NCI-H2029 (cell line): Measurements from ENCODE around the gene RAB20.
"Not testable (repeated sequence)": the region's sequence is repeated elsewhere in the genome, so short reads cannot be mapped to it uniquely, and the experiment has no call there.

Experiments used
- DNase-seq: peaks from one replicate; lab custom pipeline; 2025; lab: John Stamatoyannopoulos, UW

The RAB20 gene

DNA sequence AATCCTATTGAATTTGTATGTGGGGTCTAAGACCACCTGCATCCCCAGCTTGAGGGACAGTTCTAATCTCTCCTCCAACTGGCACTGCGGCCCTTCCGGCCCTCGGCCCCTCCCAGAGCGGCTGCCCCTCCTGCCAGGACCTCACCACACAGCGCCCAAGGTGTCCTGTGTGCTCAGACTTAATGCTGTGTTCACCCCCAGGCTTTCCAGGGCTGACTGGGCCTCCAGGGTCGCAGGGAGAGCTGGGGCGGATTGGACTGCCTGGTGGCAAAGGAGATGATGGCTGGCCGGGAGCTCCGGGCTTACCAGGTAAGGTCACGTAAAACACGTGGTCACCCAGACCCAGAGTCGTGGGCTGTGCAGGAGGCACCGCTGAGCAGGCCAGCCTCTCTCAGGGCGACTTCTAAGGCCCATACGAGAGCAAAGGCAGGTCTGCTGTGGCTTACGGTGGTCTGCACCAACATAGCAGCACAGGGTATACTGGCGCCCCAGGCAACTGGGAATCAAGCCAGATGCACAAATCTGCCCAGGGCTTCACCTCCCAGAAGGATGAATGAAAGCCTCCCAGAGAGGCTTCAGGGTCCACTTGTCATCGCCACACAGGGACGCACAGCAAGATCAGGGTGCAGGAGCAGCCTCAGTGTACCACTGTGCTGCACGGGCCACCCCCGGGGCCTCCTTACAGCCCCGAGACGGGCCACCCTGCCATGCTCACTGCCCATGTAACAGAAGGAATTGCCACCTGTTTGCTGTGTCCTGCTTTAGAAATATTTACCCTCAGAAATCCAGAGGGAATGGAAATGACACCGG lies 69.4 kb downstream of the RAB20 start:
- no peak for DNase-seq

DNA sequence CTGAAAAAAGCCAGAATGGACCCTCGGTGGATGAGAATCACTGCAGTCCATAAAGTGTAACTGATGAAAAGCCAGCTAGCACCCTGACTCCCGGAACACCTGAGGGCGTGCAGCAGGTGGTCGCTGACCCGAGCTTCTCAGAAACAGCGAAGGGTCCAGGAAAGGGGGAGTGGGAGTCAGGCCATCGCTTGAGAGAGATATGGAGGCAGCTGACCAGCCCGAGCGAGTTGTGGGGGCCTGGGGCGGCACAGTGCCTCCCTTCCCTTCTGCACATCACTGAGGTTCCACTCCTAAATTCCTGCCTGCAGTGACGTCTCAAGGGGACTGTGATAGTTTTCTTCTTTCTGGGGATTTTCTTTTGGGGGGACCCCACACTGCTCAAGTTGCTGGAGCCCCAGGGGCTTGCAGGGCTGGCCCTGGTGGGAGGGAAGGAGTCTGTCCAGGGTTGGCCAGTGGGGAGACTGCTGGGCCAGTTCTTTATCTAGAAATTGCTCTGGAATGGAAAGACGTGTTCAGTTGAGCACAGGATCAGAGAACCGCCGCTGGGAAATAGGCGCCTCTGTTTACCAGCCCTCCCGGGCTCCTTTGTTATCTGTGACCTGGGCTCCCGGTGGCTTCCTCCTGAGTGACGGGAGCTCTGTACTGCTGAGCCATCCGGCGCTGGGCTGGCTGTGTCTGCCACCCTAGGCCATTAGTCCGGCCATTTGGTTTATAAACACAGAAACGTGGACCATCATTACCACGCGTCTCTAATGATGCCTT lies 71.3 kb downstream of the RAB20 start:
- DNase-seq, result no peak

DNA sequence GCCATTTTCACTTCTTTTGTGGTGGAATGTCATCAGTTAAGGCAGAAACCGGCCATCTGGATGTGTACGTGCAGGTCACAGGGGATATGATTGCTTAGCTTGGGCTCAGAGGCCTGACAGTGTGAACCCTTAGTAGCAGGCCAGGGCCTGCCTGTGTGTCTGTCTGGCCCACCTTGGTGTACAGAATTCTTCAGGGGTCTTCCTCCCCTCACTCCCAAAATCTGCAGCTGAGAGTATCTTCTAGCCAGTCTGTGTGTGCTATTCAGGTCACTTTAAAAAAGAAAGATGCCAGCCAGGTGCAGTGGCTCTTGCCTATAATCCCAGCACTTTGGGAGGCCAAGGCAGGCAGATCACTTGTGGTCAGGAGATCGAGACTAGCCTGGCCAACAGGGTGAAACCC lies 74.6 kb downstream of the RAB20 start:
- not testable (repeated sequence) for DNase-seq

- no peak for DNase-seq
Measured at GRCh38 chr13:110486061-110486715, 75.3 kb downstream of the RAB20 start.

DNA sequence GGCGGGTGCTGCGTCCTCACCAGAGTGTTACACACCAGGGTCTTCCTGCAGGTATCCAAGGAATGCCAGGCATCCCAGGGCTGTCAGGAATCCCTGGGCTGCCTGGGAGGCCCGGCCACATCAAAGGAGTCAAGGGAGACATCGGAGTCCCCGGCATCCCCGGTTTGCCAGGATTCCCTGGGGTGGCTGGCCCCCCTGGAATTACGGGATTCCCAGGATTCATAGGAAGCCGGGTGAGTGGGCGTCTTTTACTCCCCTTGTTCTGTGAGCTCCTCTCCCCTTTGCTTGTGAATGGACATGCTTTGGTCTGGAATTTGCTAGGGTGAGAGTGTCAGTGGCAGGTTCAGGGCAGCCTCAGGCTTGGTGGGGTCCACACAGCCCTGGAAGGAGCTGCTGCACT lies 75.9 kb downstream of the RAB20 start:
- DNase-seq, result no peak

GRCh38 chr13:110484290-110485048 lies 77.1 kb downstream of the RAB20 start:
- no peak for DNase-seq

DNA sequence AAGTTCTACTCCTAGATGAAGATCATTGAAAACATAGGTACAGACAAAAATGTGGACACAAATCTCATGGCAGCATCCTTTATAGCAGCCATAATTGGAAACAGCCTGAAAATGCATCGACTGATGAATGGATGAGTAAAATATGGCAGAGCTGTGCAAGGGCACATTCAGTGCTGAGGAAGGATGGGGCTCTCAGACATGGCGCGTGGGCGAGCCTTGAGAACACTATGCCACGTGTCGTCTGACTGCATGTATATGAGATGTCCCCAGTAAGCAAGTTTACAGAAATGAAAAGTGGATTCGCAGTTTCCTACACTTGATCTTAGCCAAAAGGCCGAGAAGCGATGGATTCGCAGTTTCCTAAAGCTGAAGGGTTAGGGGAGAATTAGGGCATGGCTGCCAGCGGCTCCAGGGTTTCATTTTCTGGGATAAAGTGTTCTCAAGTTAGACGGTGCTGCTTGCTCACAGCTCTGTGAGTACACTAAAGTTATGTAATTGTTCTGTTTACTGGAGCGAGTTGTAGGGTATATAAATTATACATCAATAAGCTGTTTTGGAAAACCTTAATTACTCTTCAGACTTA lies 78.0 kb downstream of the RAB20 start:
- DNase-seq, result no peak

DNA sequence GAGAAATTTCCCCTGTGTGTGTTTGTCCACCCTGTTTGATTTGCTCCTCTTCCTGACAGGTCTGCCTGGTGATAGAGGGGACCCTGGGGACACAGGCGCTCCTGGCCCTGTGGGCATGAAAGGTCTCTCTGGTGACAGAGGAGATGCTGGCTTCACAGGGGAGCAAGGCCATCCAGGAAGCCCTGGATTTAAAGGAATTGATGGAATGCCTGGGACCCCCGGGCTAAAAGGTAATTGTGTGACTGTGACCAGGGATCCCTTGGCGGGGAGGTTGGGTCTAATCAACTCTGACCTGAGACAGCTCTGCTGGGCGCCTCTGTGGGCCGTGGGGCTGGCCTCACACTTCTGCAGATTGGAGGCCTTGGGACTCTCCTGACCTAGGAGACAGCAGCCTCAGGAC lies 81.4 kb downstream of the RAB20 start:
- no peak for DNase-seq

DNA sequence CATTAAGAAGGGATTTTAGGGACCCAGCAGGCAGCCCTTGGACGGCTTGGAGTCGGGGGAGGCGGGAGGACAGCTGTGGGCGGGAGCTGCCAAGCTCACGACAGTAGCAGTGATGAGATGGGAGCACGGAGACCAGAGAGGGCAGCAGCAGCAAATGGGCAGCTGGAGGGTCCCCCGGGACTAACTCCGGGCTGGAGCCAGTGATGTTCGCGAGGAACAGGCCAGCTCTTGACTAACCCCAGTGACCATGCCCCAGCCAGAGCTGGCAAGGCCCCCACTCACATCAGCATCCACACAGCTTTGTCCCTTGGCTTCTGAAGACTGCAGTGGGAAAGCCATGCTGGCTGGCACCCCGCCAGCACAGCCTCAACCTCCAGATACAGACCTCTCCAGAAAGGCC lies 81.9 kb downstream of the RAB20 start:
- DNase-seq, result no peak

- DNase-seq, result no peak
Measured at GRCh38 chr13:110479215-110479545, 82.3 kb downstream of the RAB20 start.

DNA sequence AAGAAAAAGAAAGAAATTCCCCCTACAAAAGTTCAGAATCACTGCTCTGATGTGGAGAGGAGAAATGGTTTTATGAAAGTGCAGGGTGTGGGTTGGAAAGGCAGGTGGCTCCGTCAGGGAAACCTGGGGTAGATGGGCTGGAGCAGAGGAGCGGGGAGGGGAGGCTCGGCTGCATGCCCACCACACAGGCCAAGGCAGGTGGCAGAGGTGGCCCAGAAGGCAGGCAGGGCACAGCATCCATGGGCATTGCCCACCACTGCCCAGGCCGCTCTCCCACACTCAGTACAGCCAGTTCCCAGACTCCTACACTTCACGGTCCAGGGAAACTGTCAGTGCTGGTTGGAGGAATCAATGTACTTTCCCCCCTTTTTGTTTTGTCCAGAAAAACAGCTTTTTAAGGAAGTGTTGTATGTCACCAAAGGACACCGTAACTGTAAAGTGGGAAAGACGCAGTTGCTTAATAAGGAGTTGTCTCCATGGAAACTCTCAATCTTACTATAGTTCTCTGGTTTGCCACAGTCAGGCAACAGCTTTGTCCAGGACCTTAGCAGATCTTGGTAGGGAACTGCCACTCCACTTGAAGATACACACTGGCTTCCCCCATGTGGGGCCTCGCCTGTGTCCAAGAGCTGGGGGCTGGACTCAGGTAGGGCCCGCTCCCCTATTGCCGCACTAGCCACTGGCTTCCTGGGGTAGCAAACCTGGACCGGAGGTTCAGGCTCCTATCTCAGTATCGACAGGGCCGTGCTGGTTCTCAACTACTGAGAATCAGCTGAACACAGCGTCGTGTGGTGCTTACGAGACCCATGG lies 82.9 kb downstream of the RAB20 start:
- no peak for DNase-seq

DNA sequence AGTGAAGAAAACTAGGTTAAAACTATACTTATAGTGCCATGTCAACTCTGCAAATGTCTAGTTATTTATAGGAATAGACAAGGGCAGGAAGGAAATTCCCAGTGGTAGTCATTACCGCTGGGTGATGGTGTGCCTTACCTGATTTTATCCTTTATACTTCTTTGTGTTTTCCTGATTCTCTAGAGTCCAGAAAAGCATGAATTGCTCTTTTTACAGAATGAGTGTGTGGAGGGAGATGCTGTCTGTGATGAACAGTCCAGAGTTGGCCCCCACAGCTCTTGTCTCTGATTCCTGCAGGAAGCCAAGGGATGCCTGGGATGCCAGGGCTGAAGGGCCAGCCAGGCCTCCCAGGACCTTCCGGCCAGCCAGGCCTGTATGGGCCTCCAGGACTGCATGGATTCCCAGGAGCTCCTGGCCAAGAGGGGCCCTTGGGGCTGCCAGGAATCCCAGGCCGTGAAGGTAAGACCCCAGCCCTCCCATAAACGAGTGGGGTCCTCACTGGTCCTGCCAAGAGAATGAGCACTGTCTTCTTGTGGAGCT lies 83.7 kb downstream of the RAB20 start:
- no peak for DNase-seq

GRCh38 chr13:110476220-110476617 lies 85.3 kb downstream of the RAB20 start:
- no peak for DNase-seq

DNA sequence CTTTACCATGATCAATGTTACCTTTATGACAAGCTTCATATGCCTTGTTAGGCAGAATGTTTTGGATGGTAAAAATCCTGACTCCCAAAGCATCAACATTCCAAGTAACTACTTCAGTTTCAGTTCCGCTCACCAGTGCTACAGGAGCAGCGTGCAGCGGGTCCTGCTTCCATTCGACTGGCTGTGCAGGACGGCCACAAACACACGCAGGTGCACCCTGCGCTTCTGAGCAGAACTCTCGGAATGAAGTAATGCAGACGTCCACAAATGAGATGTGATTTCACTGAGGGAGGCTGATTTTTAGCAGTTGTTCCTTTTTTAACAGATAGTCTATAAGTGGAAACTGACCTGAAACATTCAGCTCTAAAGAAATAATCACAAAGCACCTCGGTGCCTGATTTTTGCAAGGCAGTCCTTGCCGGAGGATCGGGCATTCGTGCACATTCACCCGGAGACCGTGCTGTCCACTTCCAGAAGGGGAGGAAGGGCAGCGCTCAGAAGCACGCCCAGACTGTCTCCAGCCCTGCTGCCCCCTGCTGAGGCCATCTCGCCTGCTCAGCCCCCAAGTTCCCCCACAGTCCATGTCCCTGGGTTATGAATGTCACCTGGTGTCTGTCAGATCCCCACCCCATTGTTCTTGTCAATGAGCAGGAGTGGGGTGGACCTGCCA lies 85.8 kb downstream of the RAB20 start:
- DNase-seq, result no peak

DNA sequence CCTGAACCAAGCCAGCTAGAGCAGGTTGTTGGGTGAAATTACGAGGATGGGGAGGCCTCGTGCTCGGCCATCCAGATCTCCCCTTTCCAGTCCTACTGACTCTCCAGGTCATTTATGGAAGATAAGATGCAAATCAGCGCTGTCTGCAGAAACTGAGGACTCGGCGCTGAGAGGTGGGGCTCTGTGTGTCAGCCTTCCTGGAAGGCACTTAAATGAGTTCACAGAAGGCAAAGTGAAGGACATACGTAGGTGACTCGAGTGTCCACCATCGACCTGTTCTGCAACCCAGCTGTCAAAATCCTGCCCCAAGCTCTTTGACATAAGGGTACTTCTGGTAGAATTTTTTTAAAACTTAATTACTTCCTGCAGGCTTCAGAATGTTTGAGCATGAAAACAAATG lies 86.4 kb downstream of the RAB20 start:
- DNase-seq, result peak; percentile 16

DNA sequence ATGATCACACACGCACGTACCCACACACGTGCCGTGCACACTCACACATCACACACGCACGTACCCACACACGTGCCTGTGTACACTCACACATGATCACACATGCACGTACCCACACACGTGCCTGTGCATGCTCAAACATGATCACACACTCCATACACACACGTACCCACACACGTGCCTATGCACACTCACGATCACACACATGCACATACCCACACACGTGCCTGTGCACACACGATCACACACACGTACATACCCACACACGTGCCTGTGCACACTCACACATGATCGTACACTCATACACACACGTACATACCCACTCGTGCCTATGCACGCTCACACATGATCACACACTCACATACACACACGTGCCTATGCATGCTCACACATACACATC lies 86.8 kb downstream of the RAB20 start:
- no peak for DNase-seq
